Heart left ventricle (tissue), 13 donors: ENCODE results near the gene MRPS18A.

Experiments
- CTCF ChIP-seq, 12 donors: fragments of 200-600 bp; sonication (generic) in 4 of 12; IDR thresholded peaks; one replicate each; pipeline versions ENCODE4 v1.5.0 to v1.8.0; 2018 to 2022; ENCODE audit warnings: antibody characterized with exemption in 12 of 12, mild to moderate bottlenecking in 5 of 12
- POLR2A ChIP-seq, 2 donors: fragments of 450-650 bp; IDR thresholded peaks; one replicate each; pipeline ENCODE4 v1.6.1; 2017; ENCODE audit warnings: antibody characterized with exemption in 2 of 2, mild to moderate bottlenecking in 2 of 2, moderate library complexity in 2 of 2
- donor health status: ischemic (EF 13 %, LVEDD 7.1; RV severe dilation, severe dysfunction).
- donor health status: DM: no; HTN: yes; CAD: no.
- donor health status: DM: no; HTN: no; CAD: no.
- donor health status: ischemic (EF 25% LVEDD 6.9; RV normal size, moderate dysfunction).
- donor health status: ischemic (EF 25% LVEDD 5.7; RV mildly dilated, moderate dysfunction).
- donor health status: ischemic (EF 35%, LVEDD 5.7; RV mildly dilated, moderate dysfunction).
- donor health status: nonischemic (EF 11% LVEDD 7.7; RV severe dilation, severe dysfunction).
- donor health status: DM: yes; HTN: yes; CAD: no.
- donor health status: PGD.
- donor health status: ischemic (EF 29% LVEDD 5.4; RV normal size, mild dysfunction).
- donor health status: nonischemic (EF 23%, LVEDD 6.1; RV moderate dilation, normal function).

DNA sequence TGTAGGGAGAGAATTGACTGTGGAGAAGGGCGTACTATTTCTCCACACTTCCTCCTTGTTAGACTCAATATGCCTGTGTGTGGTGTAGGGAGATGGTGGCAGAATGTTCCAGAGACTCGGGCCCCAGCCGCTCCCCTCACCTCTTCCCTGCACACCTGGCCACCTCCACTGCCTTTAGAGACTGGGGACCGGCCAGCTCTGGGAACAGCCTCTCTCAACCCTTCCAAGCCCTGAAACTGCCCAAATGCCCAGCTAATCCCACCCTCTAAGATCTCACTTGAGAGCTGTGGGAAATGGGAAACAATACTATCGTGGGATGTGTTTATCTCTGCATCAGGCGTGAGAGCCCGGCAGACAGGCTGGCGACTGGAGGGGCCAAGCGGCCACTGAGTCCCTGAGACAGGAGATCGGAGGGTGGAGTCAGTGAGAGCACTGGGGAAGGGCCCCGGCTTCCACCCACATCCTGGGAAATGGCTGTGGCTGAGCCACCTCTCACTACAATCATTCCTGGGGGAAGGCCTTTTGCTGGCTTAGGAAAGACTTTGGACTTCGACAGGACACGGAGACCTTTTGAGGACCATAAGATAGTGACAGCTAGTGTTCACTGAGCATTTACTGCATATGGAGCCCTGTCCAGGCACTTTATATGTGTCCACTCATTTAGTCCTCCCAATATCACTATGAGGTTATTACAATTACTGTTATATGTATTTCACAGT is 31.0 kb upstream of the MRPS18A start:
- TF ChIP-seq CTCF (IDR thresholded peaks at IDR 0.05), result no peak
- no peak for TF ChIP-seq POLR2A (IDR thresholded peaks at IDR 0.05)
